Measurements from ENCODE around the gene CDK11A. TPM values are rescaled to one million over a fixed set of nuclear protein-coding genes. Genes with fewer than 3 reads are reported as not detected.
"Not testable (repeated sequence)": the region's sequence is repeated elsewhere in the genome, so short reads cannot be mapped to it uniquely, and the experiment has no call there.

Gene CDK11A
- total RNA-seq, 1 donor from 2014 or later: 103 TPM

DNA sequence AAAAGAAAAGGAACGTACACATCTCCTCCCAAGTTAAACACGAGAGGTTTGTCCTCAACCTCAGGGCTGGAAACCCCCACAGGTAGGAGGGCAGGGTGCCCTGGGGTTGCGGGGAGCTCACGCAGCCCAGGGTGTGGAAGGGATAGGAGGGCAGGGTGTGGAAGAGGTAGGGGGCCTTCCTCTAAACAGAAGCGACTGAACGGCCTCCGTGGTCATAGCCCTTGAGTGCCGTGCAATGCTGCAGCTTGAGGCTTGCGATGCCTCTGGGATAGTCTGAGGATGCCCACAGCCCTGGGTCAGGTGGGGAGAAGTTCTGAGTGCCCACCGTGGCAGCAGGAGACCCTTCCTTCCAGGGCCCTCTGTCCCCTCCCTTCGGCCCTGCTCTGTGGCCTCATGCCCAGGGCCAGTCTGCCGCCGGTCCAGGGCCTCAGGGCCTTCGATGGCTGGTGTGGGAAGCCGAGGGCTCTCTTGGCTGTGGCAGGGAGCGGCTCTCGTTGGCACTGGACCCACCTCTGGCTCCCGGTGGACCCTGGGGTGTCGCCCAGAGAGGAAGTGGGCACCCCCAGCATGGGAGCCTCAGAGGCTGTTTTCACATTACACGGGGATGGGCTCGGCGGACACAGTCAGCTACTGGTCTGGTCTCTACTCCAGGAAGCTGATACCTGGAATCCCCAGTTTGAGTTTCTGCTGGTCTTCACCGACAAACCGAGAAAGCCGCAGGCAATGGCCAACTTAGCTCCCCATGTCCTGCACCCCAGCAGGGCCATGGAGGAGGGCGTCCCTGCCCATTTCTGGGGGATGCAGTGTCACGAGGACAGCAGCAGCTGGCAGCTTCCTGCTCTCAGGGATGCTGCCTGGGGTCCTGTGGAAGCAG, 59.0 kb downstream of the CDK11A start:
- intact Hi-C loops (cut with micrococcal nuclease): no loop called here

DNA sequence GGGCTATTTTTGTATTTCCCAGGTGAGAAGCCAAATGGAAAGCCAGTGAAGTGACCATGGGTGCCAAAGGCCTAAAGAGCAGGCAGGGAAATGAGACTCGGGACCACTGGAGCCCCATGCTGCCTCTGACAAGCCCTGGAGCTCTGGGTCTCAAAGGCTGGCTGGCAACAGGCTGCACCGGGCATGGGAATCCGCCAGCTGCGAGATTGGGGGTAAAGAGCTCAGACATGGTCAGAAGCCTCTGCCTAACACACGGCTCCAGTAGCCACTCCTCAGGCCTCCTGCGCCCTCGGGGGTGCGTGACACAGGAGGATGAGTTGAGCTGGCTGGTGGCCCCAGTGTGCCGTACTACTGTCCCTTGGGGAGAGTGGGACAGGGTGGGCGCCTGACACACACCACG, 59.8 kb downstream of the CDK11A start:
- intact Hi-C loops (cut with micrococcal nuclease): not testable (repeated sequence)

DNA sequence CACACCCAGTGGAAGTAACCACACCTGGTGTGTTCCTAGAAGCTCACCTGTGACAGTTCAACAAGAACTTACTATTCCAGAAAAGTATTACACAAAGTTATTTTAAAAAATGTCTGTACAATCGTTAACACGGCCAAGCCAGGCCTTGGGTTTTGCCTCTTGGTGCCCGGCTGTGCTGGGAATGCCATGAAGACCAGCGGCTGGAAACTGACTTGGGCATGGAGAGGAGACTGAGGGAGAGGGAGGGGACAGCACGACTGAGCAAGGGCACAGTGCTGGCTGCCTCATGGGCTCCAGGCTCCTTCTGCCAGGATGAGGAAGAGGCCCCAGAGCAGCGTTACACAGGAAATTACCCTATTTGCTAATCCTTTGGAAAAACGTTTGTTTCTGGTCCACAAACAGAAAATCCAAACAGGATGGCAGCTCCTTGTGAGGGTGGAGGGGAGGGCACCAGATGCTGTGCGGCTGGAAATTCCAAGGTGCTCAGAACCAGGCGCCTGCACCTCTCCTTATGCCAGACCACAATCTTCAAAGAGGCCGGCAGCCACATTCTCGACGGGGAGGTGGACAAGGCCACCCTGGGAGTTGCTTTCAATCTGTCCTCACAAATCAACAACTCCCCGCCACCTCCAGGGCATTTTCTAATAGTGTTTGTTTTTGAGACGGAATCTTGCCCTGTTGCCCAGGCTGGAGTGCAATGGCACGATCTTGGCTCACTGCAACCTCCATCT, 61.2 kb downstream of the CDK11A start:
- intact Hi-C loops (cut with micrococcal nuclease): not testable (repeated sequence)

DNA sequence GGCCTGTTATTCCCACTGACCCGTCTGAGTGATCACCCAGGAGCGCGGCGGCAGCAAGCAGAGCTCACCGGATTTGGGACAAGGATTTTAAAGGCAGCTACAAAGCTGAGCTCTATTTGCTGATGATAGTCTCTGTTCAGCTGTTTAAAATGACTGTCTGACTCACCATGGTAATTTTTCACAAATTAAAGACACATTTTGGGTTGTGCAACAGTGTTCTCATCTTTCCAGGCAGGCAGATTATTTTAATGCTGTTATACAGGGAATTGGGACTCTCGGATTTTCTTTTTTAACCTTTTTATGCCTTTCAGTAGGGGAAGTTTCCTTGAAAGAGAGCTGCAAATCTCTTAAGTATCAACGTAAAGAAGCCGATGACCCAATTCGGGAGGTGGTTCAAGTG, 61.8 kb downstream of the CDK11A start:
- intact Hi-C loops (cut with micrococcal nuclease): not testable (repeated sequence)

DNA sequence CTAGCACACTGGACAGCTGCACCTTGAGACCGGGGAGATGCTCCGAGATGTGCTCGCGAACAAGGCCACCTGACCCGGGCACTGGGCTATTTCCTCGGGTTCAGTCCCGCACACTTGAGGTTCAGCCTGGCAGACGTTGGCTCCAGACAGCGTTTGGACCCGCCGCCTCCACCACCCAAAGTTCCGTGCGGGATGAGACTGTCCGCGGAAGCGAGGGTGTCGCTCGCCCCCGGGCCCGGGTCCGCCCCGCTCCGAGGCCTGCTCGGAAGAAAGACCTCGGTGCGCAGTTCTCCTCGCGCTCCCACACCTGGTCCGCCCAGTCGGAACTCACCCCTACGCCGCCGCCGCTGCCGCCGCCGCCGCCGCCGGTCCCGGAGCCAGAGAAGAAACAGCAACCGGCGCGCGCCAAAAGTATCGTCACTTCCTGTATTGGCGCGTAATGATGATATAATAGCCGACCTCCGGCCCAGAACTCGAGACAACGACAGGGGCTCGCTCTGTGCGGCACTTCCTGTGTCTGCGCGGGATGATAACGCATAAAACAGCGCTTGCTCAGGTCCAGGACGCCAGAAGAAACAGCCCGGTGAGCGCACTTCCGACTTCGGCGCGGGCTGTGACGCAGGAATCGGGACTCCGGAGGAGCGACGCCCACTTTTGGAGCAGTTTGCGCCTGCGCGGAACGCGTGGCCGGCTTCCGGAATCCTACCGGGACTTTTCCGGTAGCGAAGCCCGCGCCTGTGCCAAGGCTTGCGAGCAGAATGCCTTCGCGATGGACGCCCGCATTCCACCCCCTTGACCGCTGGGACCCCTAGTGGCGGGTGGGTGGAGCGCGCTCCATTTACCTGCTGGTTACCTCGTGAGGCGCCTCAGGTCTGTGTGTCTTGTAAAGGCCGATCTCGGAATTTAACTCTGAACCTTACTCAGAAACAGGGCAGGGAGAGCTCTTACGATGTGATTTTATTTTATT, 65.3 kb downstream of the CDK11A start, which contains the start of gene CDK11B:
TSS of gene CDK11B (minus strand) at position 422 of the 967 bp plus-strand sequence. CDS start 1,519 bp downstream, outside the sequence.
- intact Hi-C loops (cut with micrococcal nuclease): loop anchor here (1.0 to 2.0 kb wide), 4 partner anchors 44 to 188 kb away; partner anchors contain the start of genes ATAD3B, CDK11A, MIB2 and SSU72

Other genes starting within 250 kb of the CDK11A start
- 47.3 and 49.8 TPM in 2 replicates for gene ATAD3A, start 212.2 kb downstream of the CDK11A start, total RNA-seq
- 0.39 and 0.63 TPM in 2 replicates for gene TMEM240, start 183.7 kb downstream of the CDK11A start, total RNA-seq
- 137 and 138 TPM in 2 replicates for gene SSU72, start 149.5 kb downstream of the CDK11A start, total RNA-seq
- 6.9 and 8.8 TPM in 2 replicates for gene FNDC10, start 124.2 kb downstream of the CDK11A start, total RNA-seq
- 36.7 and 38.1 TPM in 2 replicates for gene MIB2, start 108.9 kb downstream of the CDK11A start, total RNA-seq
- 2.3 and 2.6 TPM in 2 replicates for gene MMP23B, start 92.2 kb downstream of the CDK11A start, total RNA-seq
- 33.2 and 37.0 TPM in 2 replicates for gene CDK11B, start 65.4 kb downstream of the CDK11A start, total RNA-seq
- gene SLC35E2B, start 31.6 kb downstream of the CDK11A start, total RNA-seq: 64.8 and 65.2 TPM in 2 replicates
- 79.4 and 84.4 TPM in 2 replicates for gene NADK, start 54.1 kb upstream of the CDK11A start, total RNA-seq
- 409 and 419 TPM in 2 replicates for gene GNB1, start 166.7 kb upstream of the CDK11A start, total RNA-seq
- gene CALML6, start 190.9 kb upstream of the CDK11A start, total RNA-seq: 0.20 TPM in 1 of 2 replicates, not detected in the other
- not detected in 2 replicates for gene TMEM52, start 194.9 kb upstream of the CDK11A start, total RNA-seq